ENCODE measurements around the gene COX8C. TPM values are rescaled to one million over a fixed set of nuclear protein-coding genes. Genes with fewer than 3 reads are reported as not detected.
"Not testable (repeated sequence)": the region's sequence is repeated elsewhere in the genome, so short reads cannot be mapped to it uniquely, and the experiment has no call there.

The COX8C gene
- total and polyA plus RNA-seq, 7 donors, result 0.35 to 0.54 TPM; not detected in 5

DNA sequence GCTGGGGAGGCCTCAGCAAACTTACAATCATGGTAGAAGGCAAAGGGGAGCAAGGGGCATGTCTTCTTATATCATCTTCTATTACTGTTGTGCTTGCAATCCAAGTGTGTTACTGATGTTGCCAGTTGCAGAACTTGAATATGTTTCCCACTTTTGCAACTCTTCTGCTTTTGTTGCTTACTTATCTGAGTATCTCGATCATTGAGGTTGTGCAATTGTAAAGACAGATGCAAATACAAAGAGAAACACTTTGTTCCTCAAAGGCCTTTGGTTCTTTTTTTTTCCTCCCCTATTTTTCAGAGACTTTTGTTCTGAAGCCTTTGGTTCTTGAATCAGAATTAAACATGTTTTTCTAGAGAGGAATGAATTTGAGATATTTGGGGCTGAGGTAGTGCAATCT is 3.7 kb upstream of the COX8C start:
- no peaks in the 10 kb centered on the region for H3K27me3 ChIP-seq (ENCODE audit: insufficient read depth in 3 of 3, low read length in 2 of 3)
- no peaks in the 10 kb centered on the region for H3K4me1 ChIP-seq
- no peak overlapping the region for H3K4me3 ChIP-seq
- intact Hi-C loops (cut with DNase I), result no loop called here
- no peaks in the 10 kb centered on the region for H3K9me3 ChIP-seq
- 73 to 84% (median 81%) methylated on average over 1 of the region's 1 CpG for WGBS, 3 donors
- TF ChIP-seq, protein P1, sequence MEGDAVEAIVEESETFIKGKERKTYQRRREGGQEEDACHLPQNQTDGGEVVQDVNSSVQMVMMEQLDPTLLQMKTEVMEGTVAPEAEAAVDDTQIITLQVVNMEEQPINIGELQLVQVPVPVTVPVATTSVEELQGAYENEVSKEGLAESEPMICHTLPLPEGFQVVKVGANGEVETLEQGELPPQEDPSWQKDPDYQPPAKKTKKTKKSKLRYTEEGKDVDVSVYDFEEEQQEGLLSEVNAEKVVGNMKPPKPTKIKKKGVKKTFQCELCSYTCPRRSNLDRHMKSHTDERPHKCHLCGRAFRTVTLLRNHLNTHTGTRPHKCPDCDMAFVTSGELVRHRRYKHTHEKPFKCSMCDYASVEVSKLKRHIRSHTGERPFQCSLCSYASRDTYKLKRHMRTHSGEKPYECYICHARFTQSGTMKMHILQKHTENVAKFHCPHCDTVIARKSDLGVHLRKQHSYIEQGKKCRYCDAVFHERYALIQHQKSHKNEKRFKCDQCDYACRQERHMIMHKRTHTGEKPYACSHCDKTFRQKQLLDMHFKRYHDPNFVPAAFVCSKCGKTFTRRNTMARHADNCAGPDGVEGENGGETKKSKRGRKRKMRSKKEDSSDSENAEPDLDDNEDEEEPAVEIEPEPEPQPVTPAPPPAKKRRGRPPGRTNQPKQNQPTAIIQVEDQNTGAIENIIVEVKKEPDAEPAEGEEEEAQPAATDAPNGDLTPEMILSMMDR (IDR thresholded peaks at IDR 0.05), result no peak
- no peak for ATAC-seq
- no peaks in the 10 kb centered on the region for H3K36me3 ChIP-seq (ENCODE audit: insufficient read depth in 1 of 2, low read depth in 1 of 2)
- no peak overlapping the region for H3K27ac ChIP-seq
- DNase-seq, result no peak

DNA sequence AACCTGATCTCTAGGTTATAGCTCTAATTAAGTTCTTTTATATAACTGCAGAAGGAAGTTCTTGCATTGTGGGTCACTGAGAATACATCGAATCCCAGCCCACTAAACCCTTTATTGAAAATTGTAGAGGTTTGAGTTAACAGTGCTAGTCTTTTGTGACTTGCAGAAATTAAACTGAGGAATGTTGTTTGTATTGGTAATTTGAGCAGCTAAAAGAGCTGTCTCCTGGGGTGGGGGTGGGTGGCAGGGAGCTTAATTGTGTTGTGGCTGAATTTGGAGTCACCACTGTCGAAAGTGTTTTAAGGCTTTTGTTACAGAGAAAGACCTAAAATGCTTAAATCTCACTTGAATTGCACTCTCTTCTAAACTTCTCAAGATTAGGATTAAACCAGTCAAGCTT is 3.2 kb upstream of the COX8C start:
- ATAC-seq (no peak), DNase-seq (no peak)
- Histone ChIP-seq H3K36me3 (ENCODE audit: insufficient read depth in 1 of 2, low read depth in 1 of 2) (no peaks in the 10 kb centered on the region), H3K4me1 (no peaks in the 10 kb centered on the region), H3K27ac (no peak overlapping the region), H3K9me3 (no peaks in the 10 kb centered on the region), H3K4me3 (no peak overlapping the region), H3K27me3 (ENCODE audit: insufficient read depth in 3 of 3, low read length in 2 of 3) (no peaks in the 10 kb centered on the region)
- TF ChIP-seq, protein P1 (IDR thresholded peaks at IDR 0.05), result no peak
- intact Hi-C loops (cut with DNase I), result no loop called here
- 51 to 70% (median 54%) methylated on average over 2 of the region's 2 CpGs for WGBS, 3 donors

DNA sequence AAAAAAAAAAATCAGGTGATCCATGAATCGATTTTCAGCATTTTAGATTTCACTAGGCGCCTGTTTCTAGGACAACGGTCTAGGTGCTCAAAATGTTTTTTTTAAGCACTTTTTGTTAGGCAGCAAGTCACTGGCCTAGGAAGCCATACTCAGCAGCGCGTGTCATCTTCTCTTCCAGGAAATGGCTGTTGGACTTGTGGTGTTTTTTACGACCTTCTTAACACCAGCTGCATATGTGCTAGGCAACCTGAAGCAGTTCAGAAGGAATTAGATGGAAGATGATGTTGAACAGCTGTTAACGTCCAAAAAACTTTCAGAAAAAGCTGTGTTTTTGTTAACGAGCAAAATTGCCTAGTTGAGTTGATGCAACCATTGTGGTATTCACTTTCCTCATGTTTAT is 868 bp downstream of the COX8C start:
- TF ChIP-seq, protein P1 (IDR thresholded peaks at IDR 0.05), result no peak
- peaks cover 3% of the 10 kb centered on the region for H3K4me1 ChIP-seq
- no peak overlapping the region for H3K4me3 ChIP-seq
- no peaks in the 10 kb centered on the region for H3K27me3 ChIP-seq (ENCODE audit: insufficient read depth in 3 of 3, low read length in 2 of 3)
- DNase-seq (no peak), ATAC-seq (no peak)
- no peaks in the 10 kb centered on the region for H3K36me3 ChIP-seq (ENCODE audit: insufficient read depth in 1 of 2, low read depth in 1 of 2)
- 75 to 81% (median 78%) methylated on average over 8 of the region's 8 CpGs for WGBS, 3 donors
- no peak overlapping the region for H3K27ac ChIP-seq
- H3K9me3 ChIP-seq, result no peaks in the 10 kb centered on the region
- intact Hi-C loops (cut with DNase I), result no loop called here

DNA sequence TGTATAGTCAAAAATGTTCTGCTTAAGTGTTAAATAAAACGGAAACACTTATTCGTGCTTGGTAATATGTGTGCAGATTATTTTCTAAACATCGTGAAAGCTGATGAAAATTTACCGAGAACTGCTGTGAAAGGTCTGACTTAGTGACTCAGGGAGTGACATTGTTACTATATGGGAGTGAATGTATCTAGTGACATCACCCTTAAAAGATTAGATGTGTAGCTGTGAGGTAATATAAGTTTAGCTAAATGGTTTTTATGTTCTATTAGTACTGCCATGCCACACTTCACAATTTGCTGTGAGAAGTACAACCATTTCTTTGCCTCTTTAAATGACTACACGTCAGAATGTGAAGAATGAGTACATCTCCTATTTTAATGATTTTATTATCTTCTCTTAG is 1.3 kb downstream of the COX8C start:
- H3K27me3 ChIP-seq (ENCODE audit: insufficient read depth in 3 of 3, low read length in 2 of 3), result no peaks in the 10 kb centered on the region
- no peaks in the 10 kb centered on the region for H3K36me3 ChIP-seq (ENCODE audit: insufficient read depth in 1 of 2, low read depth in 1 of 2)
- H3K4me3 ChIP-seq, result no peak overlapping the region
- peaks cover 4% of the 10 kb centered on the region for H3K4me1 ChIP-seq
- no peaks in the 10 kb centered on the region for H3K9me3 ChIP-seq
- H3K27ac ChIP-seq, result no peak overlapping the region
- ATAC-seq (no peak), DNase-seq (no peak)
- TF ChIP-seq, protein P1 (IDR thresholded peaks at IDR 0.05), result no peak
- WGBS, 3 donors, result 88 to 90% (median 89%) methylated on average over 5 of the region's 5 CpGs
- intact Hi-C loops (cut with DNase I), result no loop called here

DNA sequence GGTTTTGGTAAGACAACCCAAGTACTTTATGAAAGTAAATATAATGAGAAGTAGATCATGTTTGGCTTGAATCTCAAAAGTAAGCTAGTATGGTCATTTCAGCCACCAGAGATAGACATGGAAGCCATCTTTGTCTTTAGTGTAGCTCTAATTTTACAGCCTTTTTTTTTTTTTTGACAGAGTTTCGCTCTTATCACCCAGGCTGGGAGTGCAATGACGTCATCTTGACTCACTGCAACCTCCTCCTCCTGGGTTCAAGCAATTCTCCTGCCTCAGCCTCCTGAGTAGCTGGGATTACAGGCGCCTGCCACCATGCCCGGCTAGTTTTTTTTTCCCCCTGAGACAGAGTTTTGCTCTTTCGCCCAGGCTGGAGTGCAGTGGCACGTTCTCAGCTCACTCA is 7.9 kb downstream of the COX8C start:
- H3K36me3 ChIP-seq (ENCODE audit: insufficient read depth in 1 of 2, low read depth in 1 of 2); ATAC-seq; H3K4me1 ChIP-seq; H3K27ac ChIP-seq; intact Hi-C loops (cut with DNase I); H3K9me3 ChIP-seq; H3K27me3 ChIP-seq (ENCODE audit: insufficient read depth in 3 of 3, low read length in 2 of 3); H3K4me3 ChIP-seq; DNase-seq: not testable (repeated sequence)
- WGBS, 3 donors, result 85 to 94% (median 85%) methylated on average over 6 of the region's 6 CpGs
